LNCaP clone FGC (cell line): ENCODE measurements around the gene DGKG.

Experiments used
- DNase-seq: peaks from one replicate; pipeline ENCODE4 v3.0.0-alpha.2; 2011; ENCODE audit warnings: low read depth
- H3K4me3 ChIP-seq: 2 replicates; pipeline ENCODE4 v1.5.1; 2011; ENCODE audit warnings: mild to moderate bottlenecking, low read depth, low read length, control low read depth
- CTCF ChIP-seq: IDR thresholded peaks from 2 replicates; pipeline ENCODE4 v1.5.1; 2012; ENCODE audit warnings: mild to moderate bottlenecking; ENCODE audit not compliant: control insufficient read depth, insufficient read depth; ENCODE audit errors: extremely low read depth

The DGKG gene

DNA sequence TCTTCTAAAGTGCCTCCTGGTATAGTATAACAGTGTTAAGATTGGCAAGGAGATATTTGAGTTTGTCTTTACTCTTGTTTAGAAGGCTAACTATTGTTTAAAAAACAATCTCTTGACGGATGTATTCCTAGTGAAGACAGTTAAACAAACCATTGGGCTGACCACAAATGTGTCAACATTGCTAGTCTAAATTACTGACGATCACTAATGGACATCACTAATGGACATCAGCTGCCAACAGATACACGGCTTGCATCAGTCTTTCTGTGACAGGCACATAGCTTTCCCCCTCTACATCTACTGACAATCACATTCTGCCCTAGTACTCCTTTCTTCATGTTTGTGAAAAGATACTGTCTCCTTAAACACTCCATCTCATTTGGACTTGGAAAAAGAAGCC lies 196.0 kb downstream of the DGKG start:
- TF ChIP-seq CTCF, result no peak
- H3K4me3 ChIP-seq, result no peak overlapping the region
- no peak for DNase-seq

GRCh38 chr3:186165331-186165730 lies 196.7 kb downstream of the DGKG start:
- H3K4me3 ChIP-seq, result no peak overlapping the region
- TF ChIP-seq CTCF, result no peak
- DNase-seq, result no peak

DNA sequence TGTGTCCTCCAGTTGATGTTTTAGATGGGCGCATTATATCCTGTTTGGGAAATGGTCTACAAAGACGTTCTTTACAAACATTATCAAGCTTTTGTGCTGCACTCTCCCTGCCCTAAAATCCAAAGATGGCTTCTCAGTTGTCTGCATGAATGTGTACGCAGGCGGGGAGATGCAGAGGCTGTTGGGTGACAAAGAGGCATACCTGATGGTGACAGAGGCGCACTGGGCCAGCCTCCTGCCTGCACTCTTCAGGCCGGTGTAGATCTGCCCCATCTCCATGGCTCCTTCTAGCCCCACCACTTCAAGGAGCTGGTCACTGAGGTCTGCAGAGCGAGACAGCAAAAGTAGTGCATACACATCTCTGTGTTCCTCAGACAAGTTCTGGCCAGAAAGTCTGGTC lies 197.3 kb downstream of the DGKG start:
- no peak for DNase-seq
- no peak for TF ChIP-seq CTCF
- no peak overlapping the region for H3K4me3 ChIP-seq

- H3K4me3 ChIP-seq, result no peak overlapping the region
- no peak for DNase-seq
- TF ChIP-seq CTCF, result no peak
Measured at GRCh38 chr3:186162221-186162620, 199.8 kb downstream of the DGKG start.

- DNase-seq, result no peak
- H3K4me3 ChIP-seq, result no peak overlapping the region
- no peak for TF ChIP-seq CTCF
Measured at GRCh38 chr3:186160691-186161243, 201.3 kb downstream of the DGKG start.

DNA sequence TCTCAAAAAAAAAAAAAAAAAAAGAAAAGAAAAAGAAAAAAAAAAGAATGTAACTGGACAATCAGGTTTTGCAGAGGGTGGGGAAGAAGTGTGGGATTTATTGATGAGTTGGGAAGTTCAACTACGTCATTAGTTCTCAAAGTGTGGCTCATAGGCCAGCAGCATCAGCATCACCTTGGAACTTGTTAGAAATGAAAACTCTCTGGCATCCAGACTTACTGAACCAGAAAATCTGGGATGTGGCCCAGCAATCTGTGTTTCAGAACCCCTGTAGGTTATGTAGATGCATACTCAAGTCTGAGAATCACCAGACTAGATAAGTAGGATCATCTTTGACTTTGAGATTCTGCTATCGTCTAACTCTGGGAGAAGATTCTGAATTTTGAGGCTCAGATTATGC lies 207.4 kb downstream of the DGKG start:
- no peak for TF ChIP-seq CTCF

DNA sequence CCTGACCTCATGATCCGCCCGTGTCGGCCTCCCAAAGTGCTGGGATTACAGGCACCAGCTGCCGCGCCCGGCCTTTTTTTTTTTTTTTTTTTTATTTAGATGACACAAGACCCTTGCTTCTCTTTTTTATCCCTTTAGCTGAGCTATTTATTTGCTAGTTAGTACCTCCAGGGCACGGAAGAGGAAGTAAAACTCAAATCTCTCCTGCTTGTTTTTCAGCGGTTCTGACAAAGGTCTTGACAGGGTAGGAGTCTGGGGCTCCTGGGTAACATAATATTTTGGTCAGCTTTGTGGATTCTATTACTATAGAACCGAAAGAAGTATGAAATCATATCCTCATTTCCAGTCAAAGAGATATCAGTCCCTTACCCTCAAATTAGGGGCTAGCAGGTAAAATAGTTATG lies 209.1 kb downstream of the DGKG start:
- no peak overlapping the region for H3K4me3 ChIP-seq
- no peak for DNase-seq
- no peak for TF ChIP-seq CTCF

More for the DNA sequence above, 207.4 kb downstream of the DGKG start:
- DNase-seq, result no peak
- H3K4me3 ChIP-seq, result no peak overlapping the region
